ENCODE results near the gene HPCAL1. TPM values are rescaled to one million over a fixed set of nuclear protein-coding genes. Genes with fewer than 3 reads are reported as not detected.
A peak's percentile ranks its signal among the peaks of the same experiment; 100 is the strongest.

Gene HPCAL1
- total and polyA plus RNA-seq, 2 of the 8 experiments (the other 6 are each of a cell fraction or from before 2014, with no cell fraction given) = 5.8 to 8.6 TPM

DNA sequence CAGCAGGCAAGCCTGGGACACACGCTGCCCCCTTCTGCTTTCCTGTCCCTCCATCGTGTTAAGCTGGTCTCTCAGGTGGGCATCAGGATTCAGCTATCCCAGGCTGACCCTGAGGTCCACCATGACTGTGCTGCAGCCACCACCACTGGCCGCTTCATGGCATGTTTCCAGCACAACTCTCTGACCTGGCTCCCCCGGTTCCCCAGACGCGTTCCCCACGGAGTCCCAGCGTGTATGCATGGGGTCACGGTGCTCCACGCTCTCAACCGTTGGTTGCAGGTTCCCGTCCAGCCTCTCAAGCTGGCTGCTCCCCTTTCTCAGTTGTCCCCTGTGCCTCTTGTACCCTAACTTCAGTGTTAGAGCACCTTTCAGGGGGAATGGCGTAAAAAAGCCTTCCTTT, 20.3 kb downstream of the HPCAL1 start:
- H3K56ac ChIP-seq (replicated peaks; ENCODE audit: insufficient read length, low read depth, low read length) = no peak overlapping the region
- no peaks in the 10 kb centered on the region for H3K36me3 ChIP-seq (ENCODE audit: control insufficient read depth in 2 of 4, insufficient read depth in 4 of 4, low read length in 3 of 4)
- H4K91ac ChIP-seq (replicated peaks; ENCODE audit: insufficient read length, low read length) = no peak overlapping the region
- H3K27ac ChIP-seq (ENCODE audit: low read depth, low read length) = no peak overlapping the region
- peak overlapping the region; percentile 17; the same call in 1 of the 2 replicates for H2BK20ac ChIP-seq (ENCODE audit: low read length)
- no peak overlapping the region for H4K8ac ChIP-seq (ENCODE audit: extremely low read depth, insufficient read depth, low read length)
- peaks cover 5 to 12% (median 9%) of the 10 kb centered on the region in 4 experiments for H3K4me1 ChIP-seq (replicated peaks in 1 of 4; ENCODE audit: control insufficient read depth in 3 of 4, insufficient read depth in 4 of 4, low read length in 3 of 4)
- no peak overlapping the region for H3K4me3 ChIP-seq (ENCODE audit: extremely low read depth in 1 of 4, insufficient read depth in 2 of 4, low read depth in 3 of 4, low read length in 4 of 4)
- no peak overlapping the region for H2BK120ac ChIP-seq (replicated peaks; ENCODE audit: low read depth, low read length)
- H3K9ac ChIP-seq (replicated peaks in 1 of 4; ENCODE audit: extremely low read depth in 1 of 4, low read depth in 3 of 4, low read length in 3 of 4) = no peak overlapping the region
- no peaks in the 10 kb centered on the region for H4K20me1 ChIP-seq (replicated peaks in 1 of 2; ENCODE audit: control insufficient read depth in 1 of 2, insufficient read depth in 2 of 2, low read length in 2 of 2)
- CTCF ChIA-PET (ENCODE audit: partially characterized antibody) = interaction anchor here (1.2 to 2.5 kb wide), 3 partner anchors 9 to 86 kb away, joined by 4 to 9 read pairs (median 4); no protein-coding TSS in a partner anchor
- no peak overlapping the region for H3K14ac ChIP-seq (ENCODE audit: insufficient read length)
- no peak for DNase-seq (ENCODE audit: low read depth in 1 of 2, low spot score in 2 of 2)
- H4K5ac ChIP-seq (ENCODE audit: insufficient read length, low read depth, low read length) = no peak overlapping the region
- H3K4me2 ChIP-seq (ENCODE audit: insufficient read depth in 1 of 2, low read depth in 2 of 2, low read length in 2 of 2) = no peak overlapping the region
- FAIRE-seq = no peak
- peaks cover 3 to 9% of the 10 kb centered on the region in 2 experiments; a peak in 2 of 4 replicates for H3K9me3 ChIP-seq (ENCODE audit: insufficient read depth in 2 of 2, low read depth in 1 of 2, low read length in 1 of 2)
- POLR2A ChIA-PET (ENCODE audit: partially characterized antibody) = no interaction called here
- no peak overlapping the region for H3K23ac ChIP-seq (ENCODE audit: insufficient read length)
- no peaks in the 10 kb centered on the region for H3K27me3 ChIP-seq (replicated peaks in 1 of 4; ENCODE audit: control insufficient read depth in 3 of 4, extremely low read depth in 1 of 4, insufficient read depth in 3 of 4, low read length in 3 of 4)
- H3K79me2 ChIP-seq (ENCODE audit: control insufficient read depth in 1 of 2, insufficient read depth in 2 of 2, low read length in 2 of 2) = no peaks in the 10 kb centered on the region
- H3K23me2 ChIP-seq (ENCODE audit: low read depth, low read length) = no peaks in the 10 kb centered on the region
- H2BK5ac ChIP-seq (ENCODE audit: low read depth, low read length) = 0 out of 2 replicates have a peak overlapping the region, but pooled peaks have one; percentile 13
- H2BK12ac ChIP-seq (ENCODE audit: low read depth, low read length) = peak overlapping the region; percentile 88
- H3K18ac ChIP-seq (ENCODE audit: extremely low read depth, low read length) = no peak overlapping the region
- H2BK15ac ChIP-seq (ENCODE audit: low read length) = no peak overlapping the region
- peaks cover 2% of the 10 kb centered on the region for H3K79me1 ChIP-seq (ENCODE audit: low read depth, low read length)
- WGBS, 2 experiments (ENCODE audit: extremely low coverage in 1 of 2, insufficient coverage in 1 of 2, insufficient read length in 1 of 2, insufficient replicate concordance in 2 of 2, low coverage in 1 of 2, low lambda C conversion rate in 2 of 2, missing lambda C conversion rate in 1 of 2) = 80% methylated on average over 12 of the region's 13 CpGs; no CpG with 5 or more reads in 1 of the 2 experiments
- no peak overlapping the region for H3K4ac ChIP-seq (replicated peaks; ENCODE audit: insufficient read length, low read depth, low read length)
- H2AFZ ChIP-seq (ENCODE audit: low read length) = no peak overlapping the region
- H2AK5ac ChIP-seq (ENCODE audit: low read depth, low read length) = peak overlapping the region; percentile 18
- no peak for TF ChIP-seq RXRA (IDR thresholded peaks at IDR 0.05; ENCODE audit: insufficient read depth, low read depth, low read length)
- TF ChIP-seq MAFK (IDR thresholded peaks at IDR 0.05; ENCODE audit: low read depth, low read length) = no peak
- no peak for TF ChIP-seq SIN3A (conservative IDR thresholded peaks at IDR 0.05 in 1 of 2, IDR thresholded peaks at IDR 0.05 in 1 of 2; ENCODE audit: low read depth in 1 of 2, low read length in 2 of 2)
- TF ChIP-seq RBBP5 (IDR thresholded peaks at IDR 0.05; ENCODE audit: borderline replicate concordance, low read depth, low read length) = no peak
- no peak for TF ChIP-seq SP2 (IDR thresholded peaks at IDR 0.05; ENCODE audit: low read length)
- no peak for TF ChIP-seq CREB1 (IDR thresholded peaks at IDR 0.05)
- TF ChIP-seq TCF12 (IDR thresholded peaks at IDR 0.05; ENCODE audit: low read depth, low read length) = no peak
- no peak for TF ChIP-seq KDM5A (IDR thresholded peaks at IDR 0.05; ENCODE audit: low read length)
- no peak for TF ChIP-seq HDAC6 (IDR thresholded peaks at IDR 0.05; ENCODE audit: low read depth, low read length)
- TF ChIP-seq BACH1 (IDR thresholded peaks at IDR 0.05; ENCODE audit: low read length) = no peak
- no peak for TF ChIP-seq POLR2AphosphoS5 (IDR thresholded peaks at IDR 0.05; ENCODE audit: low read depth, low read length)
- no peak for TF ChIP-seq KDM1A (IDR thresholded peaks at IDR 0.05; ENCODE audit: borderline replicate concordance, low read length)
- no peak for TF ChIP-seq POU5F1 (IDR thresholded peaks at IDR 0.05; ENCODE audit: low read depth, low read length)
- TF ChIP-seq CBX8 (IDR thresholded peaks at IDR 0.05; ENCODE audit: borderline replicate concordance, low read depth, low read length) = no peak
- TF ChIP-seq, protein P1, sequence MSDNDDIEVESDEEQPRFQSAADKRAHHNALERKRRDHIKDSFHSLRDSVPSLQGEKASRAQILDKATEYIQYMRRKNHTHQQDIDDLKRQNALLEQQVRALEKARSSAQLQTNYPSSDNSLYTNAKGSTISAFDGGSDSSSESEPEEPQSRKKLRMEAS (IDR thresholded peaks at IDR 0.05) = no peak
